Measurements from ENCODE around the gene TOB1.

Gene TOB1

GRCh38 chr17:50837980-50838954 lies 27.9 kb downstream of the TOB1 start:
- H3K36me3 Mint-ChIP-seq (ENCODE audit: low read depth), result no peaks in the 10 kb centered on the region
- no peak overlapping the region for H3K4me3 Mint-ChIP-seq
- H3K27me3 Mint-ChIP-seq (ENCODE audit: low read depth), result peaks cover 11% of the 10 kb centered on the region
- no peaks in the 10 kb centered on the region for H3K9me3 Mint-ChIP-seq
- H3K4me1 Mint-ChIP-seq (ENCODE audit: low read depth), result peaks cover 2% of the 10 kb centered on the region
- H3K27ac Mint-ChIP-seq, result no peak overlapping the region

- H3K9me3 Mint-ChIP-seq, result no peaks in the 10 kb centered on the region
- peaks cover 2% of the 10 kb centered on the region for H3K4me1 Mint-ChIP-seq (ENCODE audit: low read depth)
- H3K36me3 Mint-ChIP-seq (ENCODE audit: low read depth), result no peaks in the 10 kb centered on the region
- H3K27me3 Mint-ChIP-seq (ENCODE audit: low read depth), result peaks cover 11% of the 10 kb centered on the region
- no peak overlapping the region for H3K4me3 Mint-ChIP-seq
- no peak overlapping the region for H3K27ac Mint-ChIP-seq
These were observed 28.7 kb downstream of the TOB1 start for GRCh38 chr17:50837286-50837979.

GRCh38 chr17:50836826-50837225 lies 29.3 kb downstream of the TOB1 start:
- peaks cover 2% of the 10 kb centered on the region for H3K4me1 Mint-ChIP-seq (ENCODE audit: low read depth)
- no peak overlapping the region for H3K27ac Mint-ChIP-seq
- H3K27me3 Mint-ChIP-seq (ENCODE audit: low read depth), result peaks cover 11% of the 10 kb centered on the region
- H3K36me3 Mint-ChIP-seq (ENCODE audit: low read depth), result no peaks in the 10 kb centered on the region
- no peak overlapping the region for H3K4me3 Mint-ChIP-seq
- H3K9me3 Mint-ChIP-seq, result no peaks in the 10 kb centered on the region

GRCh38 chr17:50835301-50836234 lies 30.6 kb downstream of the TOB1 start, which contains the start of gene WFIKKN2:
TSS of gene WFIKKN2 (plus strand) at chr17:50835586. CDS start at chr17:50835938, 352 bp downstream.
- no peaks in the 10 kb centered on the region for H3K9me3 Mint-ChIP-seq
- H3K4me1 Mint-ChIP-seq (ENCODE audit: low read depth), result no peaks in the 10 kb centered on the region
- no peaks in the 10 kb centered on the region for H3K36me3 Mint-ChIP-seq (ENCODE audit: low read depth)

GRCh38 chr17:50834429-50835300 lies 31.5 kb downstream of the TOB1 start:
- no peaks in the 10 kb centered on the region for H3K9me3 Mint-ChIP-seq
- no peak overlapping the region for H3K4me3 Mint-ChIP-seq
- no peak overlapping the region for H3K27ac Mint-ChIP-seq
- no peaks in the 10 kb centered on the region for H3K36me3 Mint-ChIP-seq (ENCODE audit: low read depth)
- H3K27me3 Mint-ChIP-seq (ENCODE audit: low read depth), result peaks cover 11% of the 10 kb centered on the region
- no peaks in the 10 kb centered on the region for H3K4me1 Mint-ChIP-seq (ENCODE audit: low read depth)

More at GRCh38 chr17:50835301-50836234, 30.6 kb downstream of the TOB1 start, which contains the start of gene WFIKKN2:
- Mint-ChIP-seq H3K4me3 (no peak within 1 kb of the TSS), H3K27ac (no peak within 1 kb of the TSS), H3K27me3 (ENCODE audit: low read depth) (peaks cover 11% of the 10 kb centered on the region)

DNA sequence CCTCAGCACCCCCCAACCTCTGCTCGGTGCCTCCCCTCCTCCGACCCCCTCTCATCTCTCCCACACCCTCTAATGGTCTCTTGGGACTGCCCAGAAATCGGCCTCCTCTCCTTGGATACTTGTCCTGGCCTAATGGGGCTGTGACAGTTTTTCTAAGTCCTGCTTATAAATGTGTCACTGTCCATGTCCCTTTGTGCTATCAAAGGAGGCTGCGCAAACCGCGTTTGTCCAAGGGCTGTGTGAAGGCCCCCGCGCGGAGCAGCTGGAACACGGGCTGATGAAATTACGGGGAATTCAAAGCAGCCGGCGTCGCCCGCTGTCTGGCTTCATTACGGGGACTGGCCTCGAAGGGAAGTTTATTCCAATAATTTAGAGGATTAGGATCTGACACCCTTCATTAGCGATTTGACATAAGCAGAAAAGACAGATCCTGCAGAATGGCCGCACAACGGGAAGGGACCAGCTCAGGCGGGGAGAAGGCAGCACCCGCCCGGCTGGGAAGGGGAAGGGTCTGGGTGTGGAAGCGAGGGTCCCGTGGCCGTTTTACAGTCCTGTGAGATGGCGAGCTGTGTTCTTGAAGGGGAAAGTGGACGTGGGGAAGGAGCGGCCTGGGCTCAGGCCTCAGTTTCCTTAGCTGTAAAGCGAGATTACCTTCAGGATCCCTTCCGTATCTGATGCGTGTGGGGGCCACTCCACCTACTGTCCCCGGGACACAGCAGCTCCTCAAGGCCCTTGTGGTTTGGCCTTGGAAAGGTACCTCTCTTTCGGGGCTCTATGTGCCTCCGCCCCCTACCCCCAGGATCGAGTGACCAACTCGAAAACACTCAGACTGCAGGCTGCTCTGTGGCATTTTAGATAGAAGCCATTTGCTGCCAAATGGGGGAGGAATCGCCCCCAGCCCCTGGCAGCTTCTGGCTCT lies 32.4 kb downstream of the TOB1 start:
- no peak overlapping the region for H3K4me3 Mint-ChIP-seq
- H3K27me3 Mint-ChIP-seq (ENCODE audit: low read depth), result peaks cover 18% of the 10 kb centered on the region
- H3K4me1 Mint-ChIP-seq (ENCODE audit: low read depth), result no peaks in the 10 kb centered on the region
- no peak overlapping the region for H3K27ac Mint-ChIP-seq
- no peaks in the 10 kb centered on the region for H3K36me3 Mint-ChIP-seq (ENCODE audit: low read depth)
- no peaks in the 10 kb centered on the region for H3K9me3 Mint-ChIP-seq

DNA sequence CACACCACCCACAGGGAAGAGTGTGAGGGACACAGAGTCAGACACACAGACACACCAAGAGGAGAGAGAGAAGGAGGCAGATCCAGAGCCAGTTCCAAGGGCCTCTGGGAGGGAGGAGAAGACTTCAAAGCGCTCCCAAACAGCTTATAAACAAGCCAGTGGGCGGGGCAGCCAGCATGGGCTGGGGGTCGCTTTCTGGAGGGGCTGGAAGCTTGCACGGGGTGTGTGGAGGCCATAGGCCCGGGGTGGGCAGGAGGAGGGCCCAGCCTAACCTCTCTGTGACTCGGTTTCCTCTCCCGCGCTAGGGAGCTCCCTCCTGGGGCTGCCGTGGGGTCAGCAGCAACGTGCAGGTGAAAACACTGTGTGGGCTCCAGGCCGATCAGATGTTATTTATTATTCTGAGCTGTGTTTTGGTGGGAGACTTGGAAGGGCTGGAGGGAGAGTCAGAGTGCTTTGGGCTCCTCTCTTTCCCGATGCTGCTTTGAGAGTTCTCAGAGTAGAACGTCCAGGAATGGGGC lies 33.2 kb downstream of the TOB1 start:
- H3K9me3 Mint-ChIP-seq, result no peaks in the 10 kb centered on the region

DNA sequence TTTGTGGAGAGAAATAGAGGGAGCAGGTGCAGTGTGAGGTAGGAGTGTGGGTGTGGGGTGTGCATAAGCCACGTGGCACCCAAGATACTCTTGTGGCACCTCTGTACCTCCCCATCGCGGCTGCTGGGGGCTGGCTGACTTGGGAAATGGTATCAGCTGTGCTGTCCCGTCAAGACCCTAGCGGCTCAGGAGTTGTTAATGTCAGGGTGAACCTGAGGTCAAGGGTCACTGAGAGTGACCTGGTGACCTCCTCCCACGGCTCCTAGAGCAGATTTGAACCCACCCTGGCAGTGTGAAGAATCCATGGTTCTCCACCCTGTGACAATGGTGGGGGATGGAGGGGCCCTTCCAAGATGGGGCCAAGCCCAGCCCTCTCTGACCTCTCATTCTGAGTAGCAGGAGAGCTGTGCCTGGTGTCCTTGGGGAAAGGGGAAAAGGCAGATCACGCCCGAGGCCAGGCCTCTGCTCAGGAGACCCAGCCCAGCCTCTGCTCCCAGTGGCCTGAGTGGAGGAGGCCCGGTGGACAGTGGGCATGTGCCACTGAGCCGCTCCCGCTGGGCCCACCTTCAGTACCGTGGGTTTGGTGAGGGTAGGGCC lies 33.8 kb downstream of the TOB1 start:
- no peaks in the 10 kb centered on the region for H3K36me3 Mint-ChIP-seq (ENCODE audit: low read depth)
- H3K9me3 Mint-ChIP-seq, result no peaks in the 10 kb centered on the region
- H3K4me3 Mint-ChIP-seq, result no peak overlapping the region
- no peak overlapping the region for H3K27ac Mint-ChIP-seq
- H3K27me3 Mint-ChIP-seq (ENCODE audit: low read depth), result peaks cover 18% of the 10 kb centered on the region
- H3K4me1 Mint-ChIP-seq (ENCODE audit: low read depth), result no peaks in the 10 kb centered on the region

More for the DNA sequence above, 33.2 kb downstream of the TOB1 start:
- H3K27me3 Mint-ChIP-seq (ENCODE audit: low read depth), result peaks cover 18% of the 10 kb centered on the region
- no peak overlapping the region for H3K4me3 Mint-ChIP-seq
- no peak overlapping the region for H3K27ac Mint-ChIP-seq
- no peaks in the 10 kb centered on the region for H3K4me1 Mint-ChIP-seq (ENCODE audit: low read depth)
- H3K36me3 Mint-ChIP-seq (ENCODE audit: low read depth), result no peaks in the 10 kb centered on the region

GRCh38 chr17:50831471-50831928 lies 34.7 kb downstream of the TOB1 start:
- H3K4me3 Mint-ChIP-seq, result no peak overlapping the region
- no peaks in the 10 kb centered on the region for H3K4me1 Mint-ChIP-seq (ENCODE audit: low read depth)
- H3K36me3 Mint-ChIP-seq (ENCODE audit: low read depth), result no peaks in the 10 kb centered on the region
- H3K27ac Mint-ChIP-seq, result no peak overlapping the region
- no peaks in the 10 kb centered on the region for H3K9me3 Mint-ChIP-seq
- peaks cover 18% of the 10 kb centered on the region for H3K27me3 Mint-ChIP-seq (ENCODE audit: low read depth)

GRCh38 chr17:50830994-50831393 lies 35.2 kb downstream of the TOB1 start:
- Mint-ChIP-seq H3K27ac (no peak overlapping the region), H3K27me3 (ENCODE audit: low read depth) (peaks cover 18% of the 10 kb centered on the region)

GRCh38 chr17:50830352-50830751 lies 35.8 kb downstream of the TOB1 start:
- Mint-ChIP-seq H3K36me3 (ENCODE audit: low read depth) (no peaks in the 10 kb centered on the region), H3K27me3 (ENCODE audit: low read depth) (peaks cover 15% of the 10 kb centered on the region), H3K4me1 (ENCODE audit: low read depth) (no peaks in the 10 kb centered on the region), H3K9me3 (no peaks in the 10 kb centered on the region), H3K4me3 (no peak overlapping the region), H3K27ac (no peak overlapping the region)

More at GRCh38 chr17:50830994-50831393, 35.2 kb downstream of the TOB1 start:
- Mint-ChIP-seq H3K9me3 (no peaks in the 10 kb centered on the region), H3K36me3 (ENCODE audit: low read depth) (no peaks in the 10 kb centered on the region), H3K4me1 (ENCODE audit: low read depth) (no peaks in the 10 kb centered on the region), H3K4me3 (no peak overlapping the region)

DNA sequence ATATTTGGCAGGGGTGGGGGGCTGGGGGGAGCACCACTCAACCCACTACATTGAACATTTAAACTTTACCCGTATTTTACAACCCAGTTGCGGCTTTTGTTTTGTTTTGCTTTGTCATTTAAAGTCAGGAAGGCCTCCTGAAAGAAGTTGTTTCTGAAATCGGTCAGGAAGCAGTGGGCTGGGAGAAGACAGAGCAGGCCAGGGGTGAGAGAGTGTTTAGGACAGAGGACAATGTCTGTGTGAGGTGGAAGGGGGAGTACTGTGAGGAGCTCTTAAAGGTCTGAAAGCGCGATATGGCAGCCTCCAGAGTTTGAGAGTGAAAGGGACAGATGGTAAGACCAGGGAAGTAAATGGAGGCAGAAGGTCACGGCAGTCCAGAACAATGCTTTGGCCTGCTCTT lies 36.8 kb downstream of the TOB1 start:
- no peak overlapping the region for H3K27ac Mint-ChIP-seq
- no peaks in the 10 kb centered on the region for H3K4me1 Mint-ChIP-seq (ENCODE audit: low read depth)
- H3K9me3 Mint-ChIP-seq, result no peaks in the 10 kb centered on the region
- no peak overlapping the region for H3K4me3 Mint-ChIP-seq
- no peaks in the 10 kb centered on the region for H3K36me3 Mint-ChIP-seq (ENCODE audit: low read depth)
- peaks cover 7% of the 10 kb centered on the region for H3K27me3 Mint-ChIP-seq (ENCODE audit: low read depth)
